GM19023 (cell line): Measurements from ENCODE around the gene BMP6.
A peak's percentile ranks its signal among the peaks of the same experiment; 100 is the strongest.

ENCODE experiments used
- ATAC-seq: cut with Tn5 transposase; IDR thresholded peaks from one replicate; pipeline ENCODE4 v1.9.1; 2021; ENCODE audit warnings: mild to moderate bottlenecking, moderate library complexity; ENCODE audit not compliant: unreplicated experiment

BMP6 gene

DNA sequence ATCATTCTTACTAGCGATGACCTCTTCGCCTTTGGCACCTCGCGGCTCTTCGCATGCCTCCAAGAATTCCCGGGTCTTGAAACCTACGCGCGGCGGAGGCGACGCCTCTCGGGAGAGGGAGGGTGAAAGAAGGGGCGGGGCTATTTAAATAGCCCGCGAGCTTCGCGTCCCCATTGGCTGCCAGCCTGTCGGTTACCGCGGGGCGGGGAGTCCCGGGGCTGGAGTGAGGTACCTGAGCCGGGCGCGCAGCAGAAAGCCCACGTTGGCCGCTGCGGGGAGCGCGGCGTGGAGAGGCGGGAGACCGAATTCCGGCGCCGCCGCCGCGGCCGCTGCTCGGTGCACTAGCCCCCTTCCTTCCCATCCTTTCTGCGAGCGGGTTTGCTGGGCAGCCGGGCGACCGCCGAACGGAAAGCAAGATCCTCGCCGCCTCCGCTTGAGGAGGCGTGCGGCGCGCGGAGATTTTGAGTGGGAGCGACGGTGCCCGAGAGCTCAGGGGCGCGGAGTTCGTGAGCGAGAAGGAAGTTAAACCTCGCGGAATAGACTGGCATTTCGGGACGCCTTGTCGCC is at the start of gene BMP6:
Gene BMP6 (plus strand): TSS at position 251 of the 567 bp plus-strand sequence. CDS start 857 bp downstream, outside the sequence.
- ATAC-seq = peak; percentile 74

DNA sequence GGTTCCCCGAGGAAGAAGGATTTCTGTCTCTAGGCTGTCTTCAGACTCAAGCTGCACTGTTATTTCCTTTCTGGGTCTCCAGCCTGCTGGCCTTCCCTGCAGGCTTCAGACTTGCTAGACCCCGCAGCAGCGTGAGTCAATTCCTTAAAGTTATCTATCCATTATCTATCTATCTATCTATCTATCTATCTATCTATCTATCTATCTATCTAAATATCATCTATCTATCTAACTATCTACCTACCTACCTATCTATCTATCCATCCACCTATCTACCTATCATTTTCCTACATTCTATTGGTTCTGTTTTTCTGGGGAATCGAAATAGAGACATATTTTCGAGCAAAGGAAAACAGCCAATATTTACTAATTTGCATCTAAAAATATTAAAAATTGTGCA is 48.7 kb upstream of the BMP6 start:
- ATAC-seq = no peak

DNA sequence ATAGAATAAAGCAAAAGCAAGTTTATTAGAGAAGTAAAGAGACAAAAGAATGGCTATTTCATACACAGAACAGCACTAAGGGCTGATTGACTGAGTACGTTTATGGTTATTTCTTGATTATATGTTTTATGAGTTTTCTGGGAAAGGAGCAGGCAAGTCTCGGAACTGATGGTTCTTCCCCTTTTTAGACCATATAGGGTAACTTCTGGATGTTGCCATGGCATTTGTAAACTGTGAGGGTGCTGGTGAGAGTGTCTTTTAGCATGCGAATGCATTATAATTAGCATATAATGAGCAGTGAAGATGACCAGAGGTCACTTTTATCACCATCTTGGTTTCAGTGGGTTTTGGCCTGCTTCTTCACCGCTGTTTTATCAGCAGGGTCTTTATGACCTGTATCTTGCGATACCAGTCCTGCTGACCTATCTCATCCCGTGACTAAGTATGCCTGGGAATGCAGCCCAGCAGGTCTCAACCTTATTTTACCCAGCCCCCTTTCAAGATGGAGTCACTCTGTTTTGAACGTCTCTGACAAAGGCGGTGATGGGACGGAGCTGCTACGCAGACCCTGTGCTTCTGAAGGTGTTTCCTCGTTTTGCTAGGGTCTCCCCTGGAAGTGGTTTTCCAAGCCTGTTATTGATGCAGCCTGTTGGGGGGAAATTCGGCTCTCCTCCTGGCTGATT is 45.4 kb upstream of the BMP6 start:
- ATAC-seq = no peak

DNA sequence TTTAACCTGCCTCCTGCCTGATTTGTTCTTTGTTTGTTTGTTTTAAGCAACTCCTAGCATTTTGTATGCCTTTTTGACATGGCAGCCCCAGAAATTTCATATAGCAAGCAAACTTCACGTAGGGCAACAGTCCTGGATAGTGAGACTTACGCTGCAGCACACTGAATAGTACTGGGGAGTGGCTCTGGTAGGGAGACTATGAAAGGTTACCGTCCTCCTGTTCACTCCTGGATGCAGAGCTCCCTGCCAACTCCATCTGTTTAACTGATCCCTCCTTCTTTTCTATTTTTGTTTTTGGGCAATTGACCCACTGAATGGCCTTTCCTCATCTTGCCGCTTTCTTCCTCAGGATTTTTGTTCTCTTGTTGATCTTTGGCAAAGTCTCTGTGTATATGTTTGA is 44.5 kb upstream of the BMP6 start:
- no peak for ATAC-seq

DNA sequence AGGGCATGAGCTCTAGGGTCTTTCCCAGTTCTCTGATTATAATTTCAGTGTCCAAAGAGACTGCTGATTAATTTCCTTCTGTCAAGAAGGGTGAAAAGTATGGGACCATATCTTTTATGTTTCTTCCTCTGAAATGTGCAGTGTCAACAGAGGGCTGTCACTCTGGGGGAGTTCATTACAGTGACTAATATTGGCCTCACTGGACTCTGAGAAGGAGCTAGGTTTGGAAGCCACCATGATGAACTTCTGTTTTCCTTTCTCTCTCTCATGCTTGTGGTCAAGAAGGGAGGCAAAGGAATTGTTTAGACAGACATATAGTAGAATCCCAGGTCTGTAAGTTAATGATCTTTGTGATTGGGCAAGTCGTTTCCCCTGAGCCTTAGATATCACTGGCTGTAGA is 41.8 kb upstream of the BMP6 start:
- no peak for ATAC-seq

DNA sequence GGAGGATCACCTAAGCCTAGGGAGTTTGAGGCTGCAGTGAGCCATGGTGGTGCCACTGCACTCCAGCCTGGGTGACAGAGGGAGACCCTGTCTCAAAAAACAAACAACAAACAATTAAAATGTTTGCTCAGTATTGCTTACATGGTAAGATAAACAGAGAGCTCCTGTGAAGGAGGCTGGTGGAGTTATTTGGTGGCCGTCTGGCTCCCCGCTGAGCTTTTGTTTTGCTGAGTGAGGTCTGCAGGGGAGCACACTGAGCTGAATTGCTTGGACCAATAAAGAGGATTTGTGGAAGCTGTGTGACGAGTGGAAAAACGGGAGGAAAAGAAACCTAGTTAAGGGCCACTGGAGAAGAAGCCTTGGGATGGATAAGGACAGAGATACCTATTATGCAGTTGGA is 41.1 kb upstream of the BMP6 start:
- no peak for ATAC-seq

DNA sequence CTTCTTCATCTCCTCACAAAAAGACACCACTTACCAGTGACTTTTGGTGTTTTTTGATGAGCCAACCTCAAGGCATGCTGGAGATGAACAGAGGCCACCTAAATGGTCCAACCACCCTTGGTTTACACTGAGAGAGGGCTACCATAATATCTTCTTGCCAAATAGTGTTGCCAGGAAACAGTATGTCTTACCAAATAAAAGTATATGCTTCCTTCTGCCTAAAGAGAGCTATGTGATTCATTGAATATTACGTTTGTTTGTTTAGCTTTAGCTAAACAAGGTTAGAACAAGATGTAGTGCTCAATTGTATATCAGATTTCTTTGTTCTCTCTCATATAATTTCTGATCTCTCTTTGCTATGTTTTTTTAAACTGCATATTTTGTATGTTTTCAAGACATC is 40.6 kb upstream of the BMP6 start:
- ATAC-seq = no peak

DNA sequence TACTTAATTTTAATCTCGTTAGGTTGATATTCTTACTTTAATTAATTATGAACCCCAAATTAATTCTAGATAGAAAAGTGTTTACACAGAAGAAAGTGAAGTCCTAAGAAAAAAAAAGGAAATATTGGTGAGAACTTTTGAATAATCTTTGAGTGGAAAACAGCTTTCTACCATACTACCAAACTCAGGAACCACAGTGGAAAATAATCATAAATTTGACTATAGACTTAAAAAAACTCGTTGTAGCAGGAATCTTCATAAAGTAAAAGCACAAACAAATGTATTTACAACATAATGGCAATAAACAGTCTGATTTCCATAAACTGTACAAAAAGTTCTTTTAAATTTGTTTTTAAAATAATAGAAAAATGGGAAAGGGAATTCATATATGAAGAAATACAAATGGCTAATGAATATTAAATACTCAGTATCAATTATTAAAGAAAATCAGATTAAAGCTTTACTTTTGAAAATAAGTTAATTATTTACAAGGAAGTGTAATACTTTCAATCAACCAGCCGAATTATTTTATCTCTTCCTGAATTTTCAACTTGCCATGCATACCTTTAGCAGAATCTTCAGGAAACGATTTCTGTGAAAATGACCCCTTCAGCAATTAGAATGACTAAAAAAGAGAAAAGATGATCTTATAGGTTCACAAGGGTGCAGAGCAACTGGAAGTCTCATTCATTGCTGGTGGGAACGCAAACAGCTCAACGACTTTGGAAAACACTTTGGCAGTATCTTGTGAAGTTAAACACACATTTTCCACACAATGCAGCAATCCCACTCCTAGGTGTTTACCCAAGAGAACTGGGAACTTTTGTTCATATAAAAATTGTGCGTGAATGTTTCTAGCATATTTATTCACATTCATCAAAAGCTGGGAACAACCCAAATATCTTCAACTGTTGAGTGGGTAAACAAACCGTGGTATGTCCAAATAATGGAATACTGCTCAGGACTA is 38.5 kb upstream of the BMP6 start:
- no peak for ATAC-seq

DNA sequence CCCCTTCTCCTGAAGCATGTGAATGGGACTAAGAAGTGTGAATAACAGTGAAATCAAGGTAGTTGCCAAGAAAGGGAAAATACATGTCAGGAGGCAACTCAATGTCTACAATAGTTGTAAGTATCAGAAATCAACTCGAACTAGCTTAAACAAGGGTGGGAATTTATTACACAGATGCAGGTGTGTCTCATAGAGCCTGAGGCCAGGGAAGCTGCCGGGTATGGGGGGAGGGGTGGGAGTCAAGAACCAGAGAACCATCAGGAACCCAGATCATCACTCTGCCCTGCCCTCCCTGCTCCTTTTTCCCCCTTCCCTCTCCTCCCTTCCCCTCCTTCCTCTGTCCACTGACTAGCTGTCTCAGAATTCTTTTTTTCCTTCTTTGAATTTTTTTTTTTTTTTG is 34.9 kb upstream of the BMP6 start:
- ATAC-seq = no peak

DNA sequence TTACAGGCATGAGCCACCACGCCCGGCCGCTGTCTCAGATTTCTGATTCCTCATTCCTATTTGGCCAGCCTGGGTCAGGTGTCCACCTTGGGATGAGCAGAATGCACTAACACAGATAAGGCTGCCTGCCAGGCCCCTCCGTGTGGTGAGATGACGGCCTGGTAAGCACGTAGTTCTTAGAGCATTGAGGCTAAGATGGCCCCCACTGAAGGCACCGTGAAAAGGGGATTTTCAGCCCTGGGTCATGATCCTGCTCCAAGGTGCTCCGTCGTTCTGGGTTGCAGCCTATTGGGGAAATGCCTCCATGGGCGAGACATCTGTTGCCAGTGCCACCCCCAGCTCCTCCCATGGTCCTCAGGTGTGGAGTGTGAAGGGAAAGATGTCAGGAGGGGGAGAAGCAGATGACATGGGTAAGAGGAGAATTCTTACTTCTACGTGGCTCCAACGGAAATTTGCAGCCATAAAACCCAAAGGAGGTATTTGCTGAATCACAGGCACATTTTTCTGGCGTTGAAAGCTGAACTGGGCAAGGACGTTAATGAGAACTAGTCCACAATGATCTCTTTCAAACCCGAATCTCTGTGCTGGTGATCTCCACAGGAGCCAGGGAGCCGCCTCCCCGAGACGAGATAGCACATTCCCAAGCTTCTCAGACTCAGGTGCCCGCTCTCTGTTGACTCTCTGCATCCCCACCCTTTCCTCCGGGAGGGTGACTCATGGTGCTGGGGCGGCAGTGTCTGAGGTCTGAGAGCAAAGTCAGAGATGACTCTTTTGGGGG is 34.0 kb upstream of the BMP6 start:
- no peak for ATAC-seq

DNA sequence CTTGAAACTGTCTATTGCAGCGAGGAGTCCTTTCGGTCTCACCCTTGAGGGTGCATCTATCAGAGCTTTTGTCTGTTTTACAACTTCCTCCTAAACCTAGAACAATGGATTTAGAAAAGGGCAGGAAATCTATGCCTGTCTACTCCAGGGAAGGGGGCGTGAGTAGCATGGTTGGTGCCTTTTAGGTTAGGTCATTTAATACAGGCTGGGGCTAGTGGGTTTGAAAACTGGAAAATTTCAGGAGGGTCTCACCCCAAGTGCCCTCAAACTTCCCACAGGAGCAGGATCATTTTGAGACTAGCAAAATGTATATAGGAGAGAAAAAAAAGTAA is 33.5 kb upstream of the BMP6 start:
- no peak for ATAC-seq

DNA sequence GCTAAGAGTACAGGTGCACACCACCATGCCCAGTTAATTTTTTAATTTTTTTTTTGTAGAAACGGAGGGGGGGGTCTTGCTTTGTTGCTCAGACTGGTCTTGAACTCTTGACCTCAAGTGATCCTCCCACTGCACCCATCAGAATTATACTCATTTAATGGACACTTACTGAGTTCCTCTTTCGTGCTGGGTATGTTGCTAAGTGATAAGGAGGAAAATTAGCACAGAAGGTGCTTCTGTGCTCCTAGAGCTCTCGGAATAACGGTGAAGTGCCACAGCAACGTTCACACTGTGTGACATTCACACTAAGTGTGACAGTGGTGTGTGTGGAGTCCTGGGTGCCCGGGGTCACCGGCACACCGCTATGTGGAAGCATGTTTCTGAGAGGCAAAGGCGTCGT is 32.1 kb upstream of the BMP6 start:
- ATAC-seq = no peak

DNA sequence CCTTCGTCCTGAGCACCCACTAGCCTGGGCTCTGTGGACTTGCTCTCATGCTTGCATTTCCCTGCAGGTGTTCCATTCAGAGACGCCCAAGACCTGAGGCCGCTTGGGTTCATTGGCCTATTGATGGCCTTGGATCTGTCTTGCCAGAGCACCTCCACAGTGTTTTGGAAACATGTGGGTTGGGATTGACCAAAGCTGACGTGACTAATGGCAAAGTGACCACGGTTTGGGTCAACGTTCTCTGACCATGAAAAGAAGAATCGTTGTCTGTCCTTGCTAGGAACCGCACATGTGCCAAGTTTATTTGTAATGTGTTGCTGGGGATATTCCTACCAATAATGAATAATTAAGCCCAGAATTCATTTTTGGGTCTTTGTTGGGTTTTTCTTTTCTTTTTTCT is 29.8 kb upstream of the BMP6 start:
- no peak for ATAC-seq

DNA sequence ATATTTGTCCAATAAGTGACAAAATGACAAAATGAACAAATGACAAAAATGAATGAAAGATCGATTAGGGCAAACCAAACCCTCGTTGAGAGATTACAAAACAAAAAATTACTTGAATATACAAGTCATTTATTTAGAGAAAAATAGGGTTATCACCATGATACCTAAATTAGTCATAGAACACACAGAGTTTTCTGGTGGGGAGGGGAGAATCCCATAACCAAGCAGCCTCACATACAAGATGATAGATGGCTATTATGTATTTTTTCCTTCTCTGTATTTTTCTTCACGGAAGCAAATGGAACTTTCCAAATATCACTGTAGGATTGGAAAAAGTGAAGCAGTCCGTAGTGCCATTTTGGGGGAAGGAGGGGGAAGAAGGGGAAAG is 28.5 kb upstream of the BMP6 start:
- ATAC-seq = no peak

DNA sequence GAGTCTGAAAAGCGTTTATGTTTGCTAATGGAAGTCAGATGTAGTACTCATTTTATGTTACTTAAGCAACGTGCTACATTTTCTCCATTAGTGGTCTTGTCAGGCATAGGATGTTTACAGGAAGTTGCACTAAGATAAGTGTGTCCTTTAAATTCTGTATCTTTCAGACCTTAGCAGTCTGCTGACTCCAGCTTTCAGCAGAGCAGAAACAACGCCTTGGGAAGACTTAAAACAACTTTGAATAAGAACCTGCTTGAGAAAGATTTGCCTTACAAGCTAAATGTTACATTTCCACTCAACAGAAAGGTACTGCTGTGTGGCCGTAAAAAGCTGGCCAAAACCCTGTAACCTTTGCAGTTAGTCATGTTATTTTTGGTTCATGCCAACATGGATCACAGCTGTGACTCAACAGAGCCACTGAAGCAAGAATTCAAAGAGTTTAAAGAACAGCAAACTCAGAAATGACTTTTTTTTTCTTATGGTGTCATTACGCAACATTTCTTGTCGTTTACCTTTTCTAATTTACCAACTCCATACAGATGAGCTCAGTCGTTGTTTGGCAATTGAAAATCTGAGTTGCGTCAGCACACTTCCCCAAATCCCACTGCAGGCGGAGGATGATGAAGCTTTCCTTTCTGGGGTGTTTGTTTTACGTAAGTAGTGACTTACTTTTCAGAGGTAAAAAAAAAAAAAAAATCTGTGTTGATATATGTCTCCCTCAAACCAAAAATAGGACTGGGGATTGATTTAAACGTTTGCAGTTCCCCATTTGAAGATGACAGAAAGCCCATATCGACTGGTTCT is 27.9 kb upstream of the BMP6 start:
- no peak for ATAC-seq

DNA sequence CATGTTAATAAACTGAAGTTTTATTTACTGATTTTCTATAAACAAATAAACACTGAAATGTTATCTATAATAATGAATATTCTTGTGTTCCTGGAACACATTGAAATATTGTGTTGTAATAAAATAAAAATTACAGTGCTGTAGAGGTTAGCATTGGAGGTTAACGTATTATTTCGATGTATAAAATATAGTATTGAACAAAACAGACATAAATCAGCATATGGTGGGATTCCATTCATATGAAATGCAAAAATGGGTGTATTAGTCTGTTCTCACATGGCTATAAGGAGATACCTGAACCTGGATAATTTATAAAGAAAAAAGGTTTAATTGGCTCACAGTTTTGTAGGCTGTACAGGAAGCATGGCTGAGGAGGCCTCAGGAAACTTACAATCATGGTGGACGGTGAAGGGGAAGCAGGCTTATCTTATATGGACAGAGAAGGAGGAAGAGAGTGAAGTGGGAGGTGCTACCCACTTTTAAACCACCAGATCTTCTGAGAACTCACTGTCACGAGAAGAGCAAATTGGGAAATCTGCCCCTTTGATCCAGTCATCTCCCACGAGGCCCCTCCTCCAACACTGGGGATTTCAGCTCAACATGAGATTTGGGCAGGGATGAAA is 24.6 kb upstream of the BMP6 start:
- no peak for ATAC-seq

DNA sequence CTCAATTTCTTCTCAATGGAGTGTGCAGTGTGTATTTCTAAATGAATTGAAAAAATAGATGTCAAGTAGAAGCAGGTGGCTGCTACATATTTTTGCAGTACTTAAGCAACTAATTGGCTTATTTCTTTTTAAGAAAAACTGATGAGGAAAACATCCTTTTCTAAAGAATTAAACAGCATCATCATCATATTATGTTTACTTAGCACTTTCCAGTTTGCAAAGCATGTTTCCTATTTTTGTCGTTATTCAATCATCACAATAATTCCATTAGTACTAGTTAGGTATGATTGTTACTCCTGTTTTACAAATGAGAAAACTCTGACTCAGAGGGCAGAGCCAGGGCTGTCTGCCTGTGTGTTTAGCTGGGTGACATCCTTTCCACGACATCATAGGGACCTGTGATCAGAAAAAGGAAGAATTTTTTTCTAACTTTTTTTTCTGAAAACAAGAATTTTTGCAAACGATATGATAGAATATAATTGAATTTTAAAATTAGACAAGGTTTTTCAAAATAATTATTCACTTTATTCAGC is 22.7 kb upstream of the BMP6 start:
- ATAC-seq = no peak

DNA sequence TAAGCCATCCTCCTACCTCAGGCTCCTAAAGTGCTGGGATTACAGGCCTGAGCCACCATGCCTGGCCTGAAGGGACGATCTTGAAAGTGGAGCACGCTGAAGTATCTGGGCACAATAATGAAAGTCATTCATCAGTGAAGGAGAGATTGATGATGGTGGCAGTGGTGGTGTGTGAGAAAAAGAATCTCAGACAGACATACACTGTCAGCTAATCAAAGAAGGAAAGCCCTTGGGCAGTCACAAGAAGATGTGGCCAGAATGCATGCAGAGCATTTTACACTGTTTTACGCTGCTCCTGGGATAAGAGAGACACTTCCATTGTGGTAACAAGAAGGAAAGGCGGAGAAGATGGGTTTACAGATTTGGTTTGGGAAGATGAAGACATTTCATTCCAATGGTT is 20.4 kb upstream of the BMP6 start:
- no peak for ATAC-seq

DNA sequence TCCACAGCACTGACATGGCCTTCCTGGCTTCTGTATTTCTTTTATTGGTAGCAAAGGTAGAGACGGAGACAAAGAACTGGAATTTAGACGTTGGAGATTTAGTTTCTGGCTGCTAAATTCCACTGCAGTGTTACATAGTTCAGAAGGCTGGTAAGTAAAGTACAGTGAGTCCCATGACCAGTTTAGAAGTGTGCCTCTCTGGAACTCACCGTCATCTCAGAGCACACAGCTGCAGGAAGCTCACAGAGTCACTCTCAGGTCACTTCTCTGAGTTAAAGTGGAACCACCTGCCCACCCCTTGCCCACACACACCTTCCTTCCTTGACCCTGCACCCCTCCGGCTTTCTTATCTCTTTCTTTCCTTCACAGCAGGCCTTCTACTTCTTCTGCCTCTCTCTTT is 19.6 kb upstream of the BMP6 start:
- no peak for ATAC-seq

DNA sequence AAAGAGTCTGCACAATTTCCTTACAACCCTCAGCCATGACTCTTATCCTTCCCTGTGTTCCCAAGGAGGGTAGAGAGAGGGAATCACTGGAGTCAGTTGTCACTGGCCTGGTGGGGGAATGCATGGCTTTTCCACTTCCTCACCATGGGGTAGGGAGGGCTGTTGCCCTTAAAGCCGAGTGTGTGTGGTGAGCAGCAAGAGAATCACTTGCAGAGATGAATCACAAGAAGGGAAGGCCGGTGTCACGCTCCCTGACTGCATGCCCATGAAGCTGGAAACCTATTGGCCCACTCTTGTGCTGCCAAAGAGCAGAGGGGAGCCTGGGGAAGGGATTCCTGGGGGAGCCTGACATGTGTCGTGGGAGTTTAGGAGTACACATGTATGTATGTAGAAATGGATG is 18.1 kb upstream of the BMP6 start:
- ATAC-seq = no peak
